Measurements from ENCODE around the gene DCHS2. TPM values are rescaled to one million over a fixed set of nuclear protein-coding genes. Genes with fewer than 3 reads are reported as not detected.

The DCHS2 gene
- total RNA-seq, 2 experiments from 2014 or later: 0.17 to 0.19 TPM

DNA sequence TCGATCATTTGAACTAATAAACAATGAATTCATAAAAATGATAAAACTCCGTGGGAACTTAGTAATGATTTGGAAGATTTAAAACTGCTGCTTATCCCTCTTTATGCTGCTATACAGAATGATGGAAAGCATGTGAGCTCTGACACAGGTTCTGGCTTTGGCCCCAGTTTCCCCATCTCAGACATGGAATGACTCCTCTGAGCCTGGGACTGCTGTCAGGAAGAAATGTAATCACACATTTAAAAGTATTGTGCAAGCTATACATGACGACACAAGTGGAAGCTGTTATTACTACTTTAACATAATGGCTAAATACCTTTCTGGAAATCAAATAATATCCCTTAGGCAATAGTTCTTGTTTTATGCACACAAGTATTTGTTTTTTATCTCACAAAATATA, 161.7 kb downstream of the DCHS2 start:
- H3K4me1 Mint-ChIP-seq: peaks cover 11% of the 10 kb centered on the region
- DNase-seq (no peak), ATAC-seq (ENCODE audit: low read depth) (no peak)
- no peaks in the 10 kb centered on the region for H3K36me3 Mint-ChIP-seq
- no peaks in the 10 kb centered on the region for H3K9me3 Mint-ChIP-seq
- peaks cover 36% of the 10 kb centered on the region for H3K27me3 Mint-ChIP-seq
- no peak overlapping the region for H3K27ac Mint-ChIP-seq
- POLR2A ChIA-PET: no interaction called here
- no peak overlapping the region for H3K4me3 Mint-ChIP-seq

DNA sequence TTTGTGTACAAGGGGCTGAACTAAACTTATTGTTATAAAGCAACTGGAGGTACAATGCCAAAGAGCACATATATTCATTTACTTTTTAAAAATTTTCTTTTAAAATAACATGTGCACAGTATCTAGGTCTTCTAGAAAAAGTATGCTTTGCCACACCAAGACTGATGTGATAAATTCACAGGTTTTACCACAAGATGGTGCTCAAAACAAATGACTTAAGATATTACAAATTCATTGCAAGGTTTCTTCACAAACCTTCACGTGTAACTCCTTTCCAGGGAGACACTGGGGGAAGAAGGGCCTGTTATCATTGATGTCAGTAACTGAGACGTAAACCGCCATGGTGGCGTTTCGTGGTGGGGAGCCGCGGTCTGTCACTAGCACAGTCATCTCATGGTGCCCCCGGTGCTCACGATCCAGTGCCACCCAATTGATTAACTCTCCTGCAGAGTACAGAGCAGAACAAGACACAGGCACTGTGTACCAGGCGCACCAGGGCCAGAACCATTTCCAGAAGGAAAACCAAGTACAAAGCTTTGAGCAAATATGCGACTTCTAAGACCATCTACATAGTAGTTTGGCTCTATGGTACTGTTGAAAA, 162.2 kb downstream of the DCHS2 start:
- Mint-ChIP-seq H3K9me3 (no peaks in the 10 kb centered on the region), H3K4me3 (no peak overlapping the region), H3K36me3 (no peaks in the 10 kb centered on the region), H3K27ac (no peak overlapping the region), H3K4me1 (peaks cover 11% of the 10 kb centered on the region), H3K27me3 (peaks cover 36% of the 10 kb centered on the region)
- POLR2A ChIA-PET: no interaction called here
- DNase-seq (no peak), ATAC-seq (ENCODE audit: low read depth) (no peak)

DNA sequence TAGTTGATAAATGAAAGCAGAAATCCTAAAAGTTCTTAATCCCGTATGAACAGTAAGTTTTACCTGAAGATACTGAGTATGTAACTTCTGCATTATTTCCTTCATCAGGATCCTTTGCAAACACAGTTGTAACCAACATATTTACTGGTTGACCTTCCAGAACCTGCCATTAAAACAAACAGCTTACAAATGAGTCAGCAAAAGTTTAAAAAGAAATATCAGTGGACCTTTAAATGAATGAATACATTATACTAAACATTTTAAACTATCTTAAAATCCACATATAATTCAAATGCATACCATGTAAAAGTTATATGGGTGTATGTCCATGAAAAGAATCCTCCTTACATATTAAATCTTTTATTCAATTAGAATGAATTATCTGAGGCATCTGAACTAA, 163.6 kb downstream of the DCHS2 start:
- Mint-ChIP-seq H3K9me3 (no peaks in the 10 kb centered on the region), H3K4me3 (no peak overlapping the region), H3K4me1 (peaks cover 8% of the 10 kb centered on the region), H3K36me3 (no peaks in the 10 kb centered on the region), H3K27me3 (peaks cover 37% of the 10 kb centered on the region), H3K27ac (no peak overlapping the region)
- no peak for ATAC-seq (ENCODE audit: low read depth)
- DNase-seq: no peak
- POLR2A ChIA-PET: no interaction called here

DNA sequence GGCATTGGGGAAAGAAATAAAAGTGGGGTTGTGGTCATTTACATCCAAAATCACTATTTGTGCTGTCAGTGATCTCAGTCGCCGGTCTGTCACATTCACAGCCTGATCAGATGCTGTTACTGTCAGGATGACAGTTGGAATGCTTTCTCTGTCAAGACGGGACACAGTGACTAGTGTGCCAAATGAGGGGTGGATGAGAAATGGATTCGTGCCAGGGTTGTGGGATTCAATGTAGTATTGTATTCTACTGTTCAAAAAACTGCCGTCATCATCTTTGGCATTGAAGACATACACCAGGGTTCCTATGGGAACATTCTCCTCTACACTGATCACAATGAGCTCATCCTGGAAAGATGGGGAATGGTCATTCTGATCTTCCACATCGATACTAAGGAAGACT, 171.1 kb downstream of the DCHS2 start:
- no peak for DNase-seq
- no peak overlapping the region for H3K27ac Mint-ChIP-seq
- H3K27me3 Mint-ChIP-seq: peaks cover 13% of the 10 kb centered on the region
- POLR2A ChIA-PET: no interaction called here
- H3K36me3 Mint-ChIP-seq: peaks cover 2% of the 10 kb centered on the region
- no peak for ATAC-seq (ENCODE audit: low read depth)
- no peak overlapping the region for H3K4me3 Mint-ChIP-seq
- H3K9me3 Mint-ChIP-seq: peaks cover 2% of the 10 kb centered on the region
- H3K4me1 Mint-ChIP-seq: no peaks in the 10 kb centered on the region

DNA sequence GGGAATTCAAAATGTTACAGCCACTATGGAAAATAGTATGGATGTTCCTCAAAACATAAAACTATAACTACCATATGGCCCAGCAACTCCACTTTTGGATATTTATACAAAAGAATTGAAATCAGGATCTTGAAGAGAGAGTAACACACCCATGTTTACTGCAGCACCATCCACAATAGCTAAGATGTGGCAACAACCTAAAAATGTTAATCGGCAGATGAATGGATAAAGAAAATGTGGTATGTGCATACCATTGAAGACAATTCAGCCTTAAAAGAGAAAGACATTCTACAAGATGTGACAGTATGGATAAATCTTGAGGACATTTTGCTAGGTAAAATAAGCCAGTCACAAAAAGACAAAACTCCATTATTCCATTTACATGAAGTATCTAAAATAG, 171.9 kb downstream of the DCHS2 start:
- POLR2A ChIA-PET: no interaction called here
- peaks cover 2% of the 10 kb centered on the region for H3K9me3 Mint-ChIP-seq
- H3K4me3 Mint-ChIP-seq: no peak overlapping the region

DNA sequence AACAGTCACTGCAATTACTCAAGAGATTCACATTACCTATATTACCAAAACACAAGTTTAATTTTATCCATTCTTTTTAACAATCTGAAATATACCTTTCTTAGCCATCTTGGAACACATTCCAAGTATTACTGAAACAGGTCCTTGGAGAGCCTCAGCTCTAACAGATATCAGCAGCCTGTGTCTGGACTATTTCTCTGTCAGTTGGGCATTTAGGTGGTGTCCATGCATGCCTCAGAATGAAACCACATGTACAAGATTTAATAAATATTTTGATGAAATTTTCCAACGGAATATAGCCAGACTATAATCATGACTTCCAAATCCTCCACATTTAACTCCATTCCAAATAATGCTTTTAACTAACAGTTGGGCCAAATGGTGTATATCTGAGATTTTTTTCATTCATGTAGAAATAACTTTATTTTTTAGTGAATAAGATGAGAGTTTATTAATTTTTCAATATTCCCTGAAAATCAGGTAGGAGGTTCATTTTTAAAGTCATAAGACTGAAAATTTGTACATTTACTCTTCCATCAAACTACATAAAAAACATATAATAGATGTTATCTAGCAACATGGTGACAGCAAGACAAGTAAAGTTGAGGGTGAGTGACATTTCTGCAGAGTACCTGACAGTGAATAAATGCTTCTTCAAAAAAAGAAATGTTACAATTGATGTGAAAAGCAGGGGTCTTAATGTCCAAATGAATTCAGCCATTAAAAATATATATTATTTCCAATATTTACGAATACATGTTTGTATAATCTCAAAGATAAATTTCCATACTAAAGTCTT, 174.2 kb downstream of the DCHS2 start:
- Mint-ChIP-seq H3K9me3 (peaks cover 2% of the 10 kb centered on the region), H3K36me3 (peaks cover 2% of the 10 kb centered on the region), H3K27me3 (peaks cover 6% of the 10 kb centered on the region), H3K27ac (no peak overlapping the region), H3K4me3 (no peak overlapping the region), H3K4me1 (no peaks in the 10 kb centered on the region)
- DNase-seq: no peak
- POLR2A ChIA-PET: no interaction called here
- no peak for ATAC-seq (ENCODE audit: low read depth)

More for the DNA sequence above, 171.9 kb downstream of the DCHS2 start:
- H3K4me1 Mint-ChIP-seq: no peaks in the 10 kb centered on the region
- no peak for ATAC-seq (ENCODE audit: low read depth)
- peaks cover 2% of the 10 kb centered on the region for H3K36me3 Mint-ChIP-seq
- DNase-seq: no peak
- peaks cover 13% of the 10 kb centered on the region for H3K27me3 Mint-ChIP-seq
- H3K27ac Mint-ChIP-seq: no peak overlapping the region

DNA sequence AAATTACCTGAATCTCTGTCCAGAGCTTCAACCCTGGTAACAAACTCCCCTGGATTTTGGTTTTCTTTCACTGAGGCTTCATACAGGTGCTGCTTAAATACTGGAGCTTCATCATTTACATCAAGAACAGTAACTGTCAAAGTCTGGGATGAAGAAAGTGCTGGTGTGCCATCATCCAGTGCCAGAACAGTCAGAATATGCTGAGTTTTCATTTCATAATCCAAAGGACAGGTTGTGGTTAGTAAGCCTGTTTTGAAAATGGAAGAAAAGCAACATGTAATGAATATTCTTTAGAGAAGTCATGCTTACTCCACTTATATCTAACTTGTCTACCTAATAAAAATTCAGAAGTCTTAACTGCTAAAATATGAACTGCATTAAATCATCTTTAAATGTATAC, 175.9 kb downstream of the DCHS2 start:
- no peaks in the 10 kb centered on the region for H3K4me1 Mint-ChIP-seq
- H3K4me3 Mint-ChIP-seq: no peak overlapping the region
- peaks cover 2% of the 10 kb centered on the region for H3K9me3 Mint-ChIP-seq
- peaks cover 8% of the 10 kb centered on the region for H3K27me3 Mint-ChIP-seq
- H3K36me3 Mint-ChIP-seq: peaks cover 2% of the 10 kb centered on the region
- ATAC-seq (ENCODE audit: low read depth) (no peak), DNase-seq (no peak)
- POLR2A ChIA-PET: no interaction called here
- no peak overlapping the region for H3K27ac Mint-ChIP-seq

DNA sequence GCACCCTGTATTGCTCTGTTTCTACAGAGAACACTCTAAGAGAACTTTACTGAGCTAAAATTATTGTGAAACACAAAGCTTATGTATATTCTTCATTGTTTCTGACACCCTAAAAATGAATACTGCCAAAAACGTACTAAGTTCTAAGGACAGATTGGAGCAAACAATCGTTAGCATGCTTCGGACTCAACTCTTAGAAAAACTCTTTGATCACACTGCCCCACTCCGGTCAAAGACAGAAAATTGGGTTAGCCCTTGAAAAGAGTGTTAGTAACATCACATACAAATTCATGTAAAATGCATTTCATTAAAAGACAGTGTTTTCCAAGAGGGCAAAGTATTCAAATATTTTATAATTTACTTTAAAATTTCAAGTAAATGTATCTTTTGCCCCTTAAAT, 177.4 kb downstream of the DCHS2 start:
- DNase-seq (no peak), ATAC-seq (ENCODE audit: low read depth) (no peak)
- POLR2A ChIA-PET: no interaction called here
- H3K36me3 Mint-ChIP-seq: peaks cover 2% of the 10 kb centered on the region
- H3K9me3 Mint-ChIP-seq: peaks cover 2% of the 10 kb centered on the region
- no peaks in the 10 kb centered on the region for H3K4me1 Mint-ChIP-seq
- no peak overlapping the region for H3K4me3 Mint-ChIP-seq
- H3K27me3 Mint-ChIP-seq: peaks cover 9% of the 10 kb centered on the region
- no peak overlapping the region for H3K27ac Mint-ChIP-seq

DNA sequence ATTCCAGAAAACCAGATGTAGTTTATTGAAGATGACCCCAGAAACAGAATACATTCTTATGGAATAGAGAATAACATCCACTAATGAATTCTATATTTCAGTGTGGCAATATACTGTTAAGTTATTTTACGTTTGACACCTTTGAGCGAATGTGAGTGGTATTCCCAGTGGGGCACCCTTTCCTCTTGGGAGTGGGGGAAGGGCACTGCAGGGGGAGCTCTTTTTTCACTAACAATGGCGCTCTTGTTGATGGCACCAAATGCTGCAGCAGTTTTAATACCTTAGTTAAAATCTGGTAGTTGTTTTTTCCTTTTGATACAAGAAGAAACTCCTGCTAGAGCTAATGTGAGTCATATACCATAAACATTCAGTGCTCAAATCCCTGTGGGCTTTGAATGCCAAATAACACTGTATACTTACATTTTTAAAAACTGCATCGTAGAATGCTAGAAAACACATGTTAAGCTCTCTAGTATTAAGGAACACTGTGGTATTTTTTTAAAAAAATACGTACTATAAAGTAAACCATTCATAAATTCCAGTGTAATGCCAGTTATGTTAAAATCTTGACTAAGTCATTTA, 178.5 kb downstream of the DCHS2 start:
- no peaks in the 10 kb centered on the region for H3K36me3 Mint-ChIP-seq
- H3K27ac Mint-ChIP-seq: no peak overlapping the region
- H3K4me3 Mint-ChIP-seq: no peak overlapping the region
- peaks cover 4% of the 10 kb centered on the region for H3K27me3 Mint-ChIP-seq
- no peaks in the 10 kb centered on the region for H3K4me1 Mint-ChIP-seq
- no peaks in the 10 kb centered on the region for H3K9me3 Mint-ChIP-seq
- DNase-seq (no peak), ATAC-seq (ENCODE audit: low read depth) (no peak)
- POLR2A ChIA-PET: no interaction called here

DNA sequence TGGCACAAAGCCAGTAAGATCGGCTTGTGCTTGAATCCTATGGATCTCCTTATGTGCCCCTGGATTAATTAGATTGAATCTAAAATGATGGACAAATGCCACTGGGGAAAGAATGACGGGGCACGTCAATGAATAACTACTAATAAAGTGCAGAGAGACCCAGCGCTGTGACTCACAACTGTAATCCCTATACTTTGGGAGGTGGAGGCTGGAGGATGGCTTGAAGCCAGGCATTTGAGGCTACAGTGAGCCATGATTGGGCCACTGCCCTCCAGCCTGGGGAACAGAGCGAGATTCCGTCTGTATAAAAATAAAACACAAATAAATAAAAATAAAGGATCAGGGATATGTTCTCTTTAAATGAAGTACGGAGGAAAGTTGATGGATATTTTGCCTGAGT, 179.4 kb downstream of the DCHS2 start:
- peaks cover 9% of the 10 kb centered on the region for H3K27me3 Mint-ChIP-seq
- POLR2A ChIA-PET: no interaction called here
- no peak overlapping the region for H3K27ac Mint-ChIP-seq
- ATAC-seq (ENCODE audit: low read depth) (no peak), DNase-seq (no peak)
- H3K4me1 Mint-ChIP-seq: no peaks in the 10 kb centered on the region
- H3K4me3 Mint-ChIP-seq: no peak overlapping the region
- H3K36me3 Mint-ChIP-seq: no peaks in the 10 kb centered on the region
- H3K9me3 Mint-ChIP-seq: no peaks in the 10 kb centered on the region

DNA sequence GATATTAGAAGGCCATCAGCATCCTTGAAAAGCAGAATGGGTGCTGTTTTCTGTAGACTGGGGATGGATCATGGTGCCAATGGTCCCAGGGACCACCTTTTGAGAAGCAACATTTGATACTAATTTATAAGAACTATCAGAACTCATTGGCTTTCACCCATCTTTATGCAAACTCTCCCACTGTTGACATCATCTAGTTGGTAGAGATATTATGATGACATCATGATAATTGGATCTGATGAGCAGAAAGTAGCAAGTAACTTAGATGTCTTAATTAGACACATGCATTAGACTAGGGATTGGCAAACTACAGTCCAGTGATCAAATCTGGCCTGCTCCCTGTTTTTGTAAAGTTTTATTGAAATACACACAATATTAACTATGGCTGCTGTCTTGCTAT, 181.0 kb downstream of the DCHS2 start:
- ATAC-seq (ENCODE audit: low read depth) (no peak), DNase-seq (no peak)
- Mint-ChIP-seq H3K36me3 (no peaks in the 10 kb centered on the region), H3K4me3 (no peak overlapping the region), H3K27ac (no peak overlapping the region), H3K9me3 (no peaks in the 10 kb centered on the region), H3K4me1 (no peaks in the 10 kb centered on the region), H3K27me3 (peaks cover 8% of the 10 kb centered on the region)
- POLR2A ChIA-PET: no interaction called here

DNA sequence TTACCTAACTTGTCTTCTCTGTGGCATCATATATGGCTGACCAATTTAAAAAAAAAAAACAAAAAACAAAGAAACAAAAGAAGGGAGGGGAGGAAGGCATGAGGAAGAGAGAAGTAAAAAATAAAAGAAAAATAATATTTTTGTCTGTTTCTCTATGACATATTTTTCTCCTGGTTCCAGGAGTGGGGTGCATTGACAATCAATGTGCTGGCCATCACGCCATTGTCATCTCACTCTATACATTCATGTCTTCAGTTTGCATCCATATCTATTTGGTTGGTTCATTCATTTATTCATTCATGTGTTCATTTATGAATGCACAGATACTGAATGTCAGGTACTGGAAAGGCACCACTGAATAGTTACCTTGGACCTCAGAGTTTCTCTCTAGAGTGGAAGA, 183.4 kb downstream of the DCHS2 start:
- DNase-seq (no peak), ATAC-seq (ENCODE audit: low read depth) (no peak)
- no peaks in the 10 kb centered on the region for H3K36me3 Mint-ChIP-seq
- POLR2A ChIA-PET: no interaction called here
- H3K27me3 Mint-ChIP-seq: peaks cover 9% of the 10 kb centered on the region
- H3K9me3 Mint-ChIP-seq: no peaks in the 10 kb centered on the region
- no peak overlapping the region for H3K27ac Mint-ChIP-seq
- H3K4me1 Mint-ChIP-seq: no peaks in the 10 kb centered on the region
- no peak overlapping the region for H3K4me3 Mint-ChIP-seq

DNA sequence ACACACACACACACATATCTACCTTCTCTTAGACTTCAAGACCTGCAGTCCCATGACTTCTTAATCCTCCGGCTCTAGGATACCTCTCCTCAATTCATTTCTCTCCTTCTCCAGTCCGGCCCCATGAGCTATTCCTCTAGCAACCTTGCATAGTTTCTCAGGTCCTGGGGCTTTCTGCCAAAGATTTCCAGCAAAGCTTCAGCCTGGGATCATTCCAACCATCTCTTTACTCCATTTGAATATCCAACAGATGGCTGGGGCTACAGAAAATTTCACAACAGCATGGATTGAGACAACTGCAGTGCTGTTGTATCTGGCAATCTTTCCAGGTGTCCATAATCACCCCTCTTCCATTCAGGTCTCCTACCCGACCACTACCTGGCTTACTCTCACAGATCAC, 184.1 kb downstream of the DCHS2 start:
- POLR2A ChIA-PET: no interaction called here
- H3K36me3 Mint-ChIP-seq: no peaks in the 10 kb centered on the region
- H3K4me3 Mint-ChIP-seq: no peak overlapping the region
- DNase-seq: no peak
- H3K27ac Mint-ChIP-seq: no peak overlapping the region
- peaks cover 10% of the 10 kb centered on the region for H3K27me3 Mint-ChIP-seq
- no peak for ATAC-seq (ENCODE audit: low read depth)
- no peaks in the 10 kb centered on the region for H3K4me1 Mint-ChIP-seq
- H3K9me3 Mint-ChIP-seq: no peaks in the 10 kb centered on the region

DNA sequence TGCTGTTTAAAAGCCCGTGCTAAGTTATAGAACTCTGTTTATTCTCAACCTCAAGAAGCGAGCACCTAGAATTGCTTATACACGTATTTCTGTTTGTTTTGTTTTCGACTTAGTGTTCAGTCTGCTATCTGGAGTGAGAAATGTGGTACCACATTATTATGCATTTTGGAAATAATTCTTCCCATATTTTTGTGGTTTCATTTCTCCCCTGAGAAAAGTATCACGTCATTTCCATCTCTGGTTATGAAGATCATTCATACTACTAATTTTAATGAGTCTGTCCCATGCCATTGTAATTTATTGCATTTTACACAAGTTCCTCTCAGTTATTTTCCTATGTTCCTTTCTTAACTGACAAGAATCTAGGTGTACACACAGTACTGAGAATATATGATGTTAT, 186.0 kb downstream of the DCHS2 start:
- Mint-ChIP-seq H3K27ac (no peak overlapping the region), H3K9me3 (no peaks in the 10 kb centered on the region), H3K4me3 (no peak overlapping the region), H3K27me3 (peaks cover 7% of the 10 kb centered on the region), H3K4me1 (no peaks in the 10 kb centered on the region), H3K36me3 (no peaks in the 10 kb centered on the region)
- ATAC-seq (ENCODE audit: low read depth): no peak
- no peak for DNase-seq
- POLR2A ChIA-PET: no interaction called here
